ENCODE results near the gene CGB1. TPM values are rescaled to one million over a fixed set of nuclear protein-coding genes. Genes with fewer than 3 reads are reported as not detected.
"Not testable (repeated sequence)": the region's sequence is repeated elsewhere in the genome, so short reads cannot be mapped to it uniquely, and the experiment has no call there.

CGB1 gene
- total and polyA plus RNA-seq, 3 experiments from 2014 or later = not detected

DNA sequence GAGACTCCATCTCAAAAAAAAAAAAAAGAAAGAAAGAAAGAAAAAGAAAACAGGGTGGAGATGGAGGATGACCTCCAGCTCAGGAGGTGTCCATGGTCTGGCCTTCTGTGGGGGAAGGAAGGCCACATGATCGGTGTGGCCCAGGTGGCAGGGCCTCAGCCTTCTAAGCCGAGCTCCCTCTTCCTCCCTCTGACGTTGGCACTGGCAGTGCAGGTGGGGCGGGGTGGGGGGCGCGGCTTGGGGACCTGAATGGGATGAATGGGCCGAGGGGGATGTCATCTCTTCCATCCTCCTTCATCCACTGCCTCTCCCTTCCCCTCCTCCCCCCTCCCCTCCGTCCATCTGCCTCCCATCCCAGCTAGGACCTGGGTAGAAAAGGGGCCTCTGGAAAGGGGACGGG lies 3.0 kb upstream of the CGB1 start:
- H3K27ac Mint-ChIP-seq; H3K4me1 Mint-ChIP-seq; H3K4me3 ChIP-seq (ENCODE audit: low read length); H3K27ac ChIP-seq (ENCODE audit: low read depth, low read length); POLR2A ChIA-PET; H3K36me3 ChIP-seq (ENCODE audit: insufficient read depth, low read length); H3K9me3 ChIP-seq (ENCODE audit: low read length); H3K4me1 ChIP-seq (ENCODE audit: insufficient read depth, low read length); H3K36me3 Mint-ChIP-seq; H3K4me3 Mint-ChIP-seq; DNase-seq; H3K27me3 ChIP-seq (ENCODE audit: insufficient read depth, low read length, poor library complexity, severe bottlenecking); H3K9me3 Mint-ChIP-seq; CTCF ChIA-PET: not testable (repeated sequence)
- H3K27me3 Mint-ChIP-seq = peaks cover 0 to 10% of the 10 kb centered on the region in 2 donors

DNA sequence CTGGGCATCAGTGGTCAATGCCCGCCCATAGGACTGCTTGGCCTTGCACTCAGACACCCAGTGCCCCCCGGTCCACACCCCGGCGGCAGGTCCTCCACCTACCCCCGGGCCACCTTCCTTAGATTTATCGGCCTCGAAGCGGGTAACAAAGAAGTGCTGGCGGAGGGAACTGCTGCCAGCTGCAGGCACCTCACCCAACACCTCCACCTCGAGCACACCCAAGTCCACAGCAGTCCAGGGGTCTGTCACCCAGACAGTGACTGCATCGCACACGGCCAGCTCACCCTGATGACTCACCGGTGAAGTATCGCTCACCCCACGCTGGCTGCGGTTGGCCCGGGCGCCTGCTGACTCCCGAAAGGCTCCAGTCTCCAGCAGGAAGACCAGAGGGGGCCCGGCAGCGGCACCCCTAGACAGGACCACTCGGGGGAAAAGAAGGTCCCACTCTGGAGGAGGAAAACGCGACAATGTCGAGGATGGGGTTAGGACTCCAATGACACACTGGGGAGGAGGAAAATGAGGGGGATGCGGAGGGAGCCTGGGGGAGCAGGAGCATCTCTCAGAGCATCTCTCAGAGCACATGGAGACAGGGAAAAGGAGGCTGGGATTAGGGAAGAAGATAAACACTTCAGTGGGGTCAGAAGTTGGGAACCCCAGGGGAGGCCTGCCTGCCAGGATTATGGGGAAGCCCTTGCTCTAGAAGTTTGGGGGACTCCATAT lies 2.0 kb upstream of the CGB1 start:
- H3K27ac ChIP-seq (ENCODE audit: low read depth, low read length); H3K9me3 ChIP-seq (ENCODE audit: low read length); H3K4me1 Mint-ChIP-seq; CTCF ChIA-PET; H3K4me3 Mint-ChIP-seq; POLR2A ChIA-PET; DNase-seq; H3K4me3 ChIP-seq (ENCODE audit: low read length); H3K36me3 Mint-ChIP-seq; H3K4me1 ChIP-seq (ENCODE audit: insufficient read depth, low read length); H3K9me3 Mint-ChIP-seq; H3K27ac Mint-ChIP-seq; H3K36me3 ChIP-seq (ENCODE audit: insufficient read depth, low read length); H3K27me3 ChIP-seq (ENCODE audit: insufficient read depth, low read length, poor library complexity, severe bottlenecking): not testable (repeated sequence)
- peaks cover 0 to 10% of the 10 kb centered on the region in 2 donors for H3K27me3 Mint-ChIP-seq

DNA sequence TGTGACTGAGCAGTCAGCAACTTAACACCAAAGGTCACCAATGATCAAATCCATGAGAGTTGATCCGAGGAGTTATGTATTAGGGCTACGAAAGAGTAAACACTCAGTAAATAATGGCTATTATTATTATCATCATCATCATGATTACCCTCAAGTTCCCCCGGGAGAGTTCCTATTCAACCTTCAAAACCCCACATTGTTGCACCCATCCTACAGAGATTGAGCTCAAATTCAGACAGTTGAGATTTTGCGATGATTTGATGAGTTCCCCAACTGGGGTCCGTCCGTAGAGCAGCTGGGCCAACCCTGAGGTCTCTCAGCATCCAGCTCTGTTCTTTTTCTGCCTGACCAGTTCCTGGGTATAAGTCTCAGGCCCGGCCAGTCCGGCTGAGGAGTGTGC lies 1.4 kb upstream of the CGB1 start:
- H3K27me3 Mint-ChIP-seq = peaks cover 0 to 10% of the 10 kb centered on the region in 2 donors
- H3K4me1 ChIP-seq (ENCODE audit: insufficient read depth, low read length); H3K4me1 Mint-ChIP-seq; H3K4me3 Mint-ChIP-seq; H3K27ac Mint-ChIP-seq; H3K9me3 Mint-ChIP-seq; H3K9me3 ChIP-seq (ENCODE audit: low read length); CTCF ChIA-PET; H3K36me3 ChIP-seq (ENCODE audit: insufficient read depth, low read length); H3K27ac ChIP-seq (ENCODE audit: low read depth, low read length); H3K36me3 Mint-ChIP-seq; H3K4me3 ChIP-seq (ENCODE audit: low read length); H3K27me3 ChIP-seq (ENCODE audit: insufficient read depth, low read length, poor library complexity, severe bottlenecking); DNase-seq; POLR2A ChIA-PET: not testable (repeated sequence)

- H3K9me3 ChIP-seq (ENCODE audit: low read length); H3K4me1 Mint-ChIP-seq; H3K36me3 ChIP-seq (ENCODE audit: insufficient read depth, low read length); H3K27me3 ChIP-seq (ENCODE audit: insufficient read depth, low read length, poor library complexity, severe bottlenecking); CTCF ChIA-PET; H3K4me1 ChIP-seq (ENCODE audit: insufficient read depth, low read length); H3K4me3 ChIP-seq (ENCODE audit: low read length); H3K9me3 Mint-ChIP-seq; H3K36me3 Mint-ChIP-seq; H3K27ac ChIP-seq (ENCODE audit: low read depth, low read length): not testable (repeated sequence)
- H3K4me3 Mint-ChIP-seq = peak within 1 kb of the TSS in 2 of 7 donors; percentile 9 to 51
- peak in 4 of 5 donors; percentile 39 to 57 (median 41) for DNase-seq
- peaks cover 4 to 12% of the 10 kb centered on the region in 2 donors for H3K27me3 Mint-ChIP-seq
- POLR2A ChIA-PET = interaction anchor here (0.5 kb wide), 1 partner anchor 810 kb away, joined by 4 read pairs; no protein-coding TSS in a partner anchor
- peak within 1 kb of the TSS in 1 of 8 donors; percentile 16 for H3K27ac Mint-ChIP-seq
These were observed 4.9 kb downstream of the CGB1 start, which contains the start of gene CGB2 for GRCh38 chr19:49031642-49032301. Gene CGB2 (plus strand): TSS chr19:49031890. CDS start chr19:49032096, 206 bp downstream.

GRCh38 chr19:49030323-49030722 lies 6.4 kb downstream of the CGB1 start:
- H3K4me3 ChIP-seq (ENCODE audit: low read length); DNase-seq; H3K4me3 Mint-ChIP-seq; CTCF ChIA-PET; H3K27ac Mint-ChIP-seq; H3K9me3 ChIP-seq (ENCODE audit: low read length); H3K27me3 ChIP-seq (ENCODE audit: insufficient read depth, low read length, poor library complexity, severe bottlenecking); H3K4me1 Mint-ChIP-seq; H3K4me1 ChIP-seq (ENCODE audit: insufficient read depth, low read length); H3K36me3 ChIP-seq (ENCODE audit: insufficient read depth, low read length); H3K9me3 Mint-ChIP-seq; POLR2A ChIA-PET; H3K36me3 Mint-ChIP-seq; H3K27me3 Mint-ChIP-seq; H3K27ac ChIP-seq (ENCODE audit: low read depth, low read length): not testable (repeated sequence)

DNA sequence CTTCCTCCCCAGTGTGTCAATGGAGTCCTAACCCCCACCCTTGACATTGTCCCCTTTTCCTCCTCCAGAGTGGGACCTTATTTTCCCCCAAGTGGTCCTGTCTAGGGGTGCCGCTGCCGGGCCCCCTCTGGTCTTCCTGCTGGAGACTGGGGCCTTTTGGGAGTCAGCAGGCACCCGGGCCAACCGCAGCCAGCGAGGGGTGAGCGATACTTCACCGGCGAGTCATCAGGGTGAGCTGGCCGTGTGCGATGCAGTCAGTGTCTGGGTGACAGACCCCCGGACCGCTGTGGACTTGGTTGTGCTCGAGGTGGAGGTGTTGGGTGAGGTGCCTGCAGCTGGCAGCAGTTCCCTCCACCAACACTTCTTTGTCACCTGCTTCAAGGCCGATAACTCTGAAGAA lies 6.9 kb downstream of the CGB1 start:
- H3K4me1 Mint-ChIP-seq; H3K27me3 Mint-ChIP-seq; H3K36me3 Mint-ChIP-seq; H3K27ac ChIP-seq (ENCODE audit: low read depth, low read length); DNase-seq; H3K27ac Mint-ChIP-seq; H3K27me3 ChIP-seq (ENCODE audit: insufficient read depth, low read length, poor library complexity, severe bottlenecking); H3K4me3 ChIP-seq (ENCODE audit: low read length); H3K9me3 Mint-ChIP-seq; H3K9me3 ChIP-seq (ENCODE audit: low read length); H3K36me3 ChIP-seq (ENCODE audit: insufficient read depth, low read length); CTCF ChIA-PET; POLR2A ChIA-PET; H3K4me1 ChIP-seq (ENCODE audit: insufficient read depth, low read length); H3K4me3 Mint-ChIP-seq: not testable (repeated sequence)

DNA sequence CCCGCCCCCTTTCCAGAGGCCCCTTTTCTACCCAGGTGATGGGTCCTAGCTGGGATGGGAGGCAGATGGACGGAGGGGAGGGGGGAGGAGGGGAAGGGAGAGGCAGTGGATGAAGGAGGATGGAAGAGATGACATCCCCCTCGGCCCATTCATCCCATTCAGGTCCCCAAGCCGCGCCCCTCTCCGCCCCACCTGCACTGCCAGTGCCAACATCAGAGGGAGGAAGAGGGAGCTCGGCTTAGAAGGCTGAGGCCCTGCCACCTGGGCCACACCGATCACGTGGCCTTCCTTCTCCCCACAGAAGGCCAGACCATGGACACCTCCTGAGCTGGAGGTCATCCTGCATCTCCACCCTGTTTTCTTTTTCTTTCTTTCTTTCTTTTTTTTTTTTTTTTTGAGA lies 8.0 kb downstream of the CGB1 start:
- H3K27ac Mint-ChIP-seq; H3K4me3 Mint-ChIP-seq; H3K9me3 Mint-ChIP-seq; CTCF ChIA-PET; H3K27me3 ChIP-seq (ENCODE audit: insufficient read depth, low read length, poor library complexity, severe bottlenecking); H3K27me3 Mint-ChIP-seq; DNase-seq; H3K4me1 ChIP-seq (ENCODE audit: insufficient read depth, low read length); H3K27ac ChIP-seq (ENCODE audit: low read depth, low read length); H3K36me3 Mint-ChIP-seq; H3K36me3 ChIP-seq (ENCODE audit: insufficient read depth, low read length); H3K4me3 ChIP-seq (ENCODE audit: low read length); H3K9me3 ChIP-seq (ENCODE audit: low read length); H3K4me1 Mint-ChIP-seq; POLR2A ChIA-PET: not testable (repeated sequence)

GRCh38 chr19:49025599-49025998 lies 11.1 kb downstream of the CGB1 start:
- DNase-seq; POLR2A ChIA-PET; H3K4me3 ChIP-seq (ENCODE audit: low read length); H3K36me3 Mint-ChIP-seq; H3K4me3 Mint-ChIP-seq; H3K27me3 Mint-ChIP-seq; H3K4me1 ChIP-seq (ENCODE audit: insufficient read depth, low read length); H3K9me3 Mint-ChIP-seq; H3K27me3 ChIP-seq (ENCODE audit: insufficient read depth, low read length, poor library complexity, severe bottlenecking); H3K9me3 ChIP-seq (ENCODE audit: low read length); H3K27ac ChIP-seq (ENCODE audit: low read depth, low read length); CTCF ChIA-PET; H3K36me3 ChIP-seq (ENCODE audit: insufficient read depth, low read length): not testable (repeated sequence)
- peak overlapping the region in 1 of 8 donors; percentile 16 for H3K27ac Mint-ChIP-seq
- H3K4me1 Mint-ChIP-seq = peaks cover 7 to 10% (median 8%) of the 10 kb centered on the region in 3 donors
